Panc1 (cell line): ENCODE results near the gene WRNIP1.

Source experiments
- POLR2AphosphoS5 ChIP-seq: IDR thresholded peaks from 2 replicates; pipeline ENCODE4 v1.6.1; 2012; ENCODE audit warnings: mild to moderate bottlenecking, low read depth, low read length, moderate library complexity
- SIN3A ChIP-seq: IDR thresholded peaks from 2 replicates; pipeline ENCODE4 v1.6.1; 2012; ENCODE audit warnings: low read depth, mild to moderate bottlenecking, low read length, moderate library complexity, borderline replicate concordance; ENCODE audit not compliant: insufficient read depth
- TF ChIP-seq, protein P1 (sequence below), 2 experiments: IDR thresholded peaks; 2 replicates each; pipeline ENCODE4 v1.6.1; 2011 to 2012; ENCODE audit warnings: low read depth in 2 of 2, control low read depth in 1 of 2, low read length in 1 of 2, mild to moderate bottlenecking in 1 of 2, moderate library complexity in 1 of 2; ENCODE audit not compliant: insufficient read depth in 1 of 2
- TF ChIP-seq, protein P2 (sequence below): fragments of 450-650 bp; IDR thresholded peaks from 2 replicates; pipeline ENCODE4 v1.5.1; 2017; ENCODE audit warnings: mild to moderate bottlenecking

DNA sequence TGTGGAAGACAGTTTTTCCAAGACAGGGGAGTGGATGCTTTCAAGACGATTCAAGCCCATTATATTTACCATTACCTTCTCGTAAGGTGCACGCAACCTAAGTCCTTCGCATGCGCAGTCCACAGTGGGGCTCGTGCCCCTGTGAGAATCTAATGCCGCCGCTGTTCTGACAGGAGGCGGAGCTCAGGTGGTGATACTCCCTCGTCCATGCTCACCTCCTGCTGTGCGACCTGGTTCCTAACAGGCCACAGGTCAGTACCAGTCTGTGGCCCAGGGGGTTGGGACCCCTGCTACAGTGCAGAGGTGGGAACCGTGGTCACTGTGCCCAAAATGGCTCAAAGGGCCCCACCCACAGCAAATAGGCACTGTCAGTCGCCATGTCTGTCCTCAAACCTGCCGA is 39.8 kb downstream of the WRNIP1 start:
- TF ChIP-seq, protein P1, sequence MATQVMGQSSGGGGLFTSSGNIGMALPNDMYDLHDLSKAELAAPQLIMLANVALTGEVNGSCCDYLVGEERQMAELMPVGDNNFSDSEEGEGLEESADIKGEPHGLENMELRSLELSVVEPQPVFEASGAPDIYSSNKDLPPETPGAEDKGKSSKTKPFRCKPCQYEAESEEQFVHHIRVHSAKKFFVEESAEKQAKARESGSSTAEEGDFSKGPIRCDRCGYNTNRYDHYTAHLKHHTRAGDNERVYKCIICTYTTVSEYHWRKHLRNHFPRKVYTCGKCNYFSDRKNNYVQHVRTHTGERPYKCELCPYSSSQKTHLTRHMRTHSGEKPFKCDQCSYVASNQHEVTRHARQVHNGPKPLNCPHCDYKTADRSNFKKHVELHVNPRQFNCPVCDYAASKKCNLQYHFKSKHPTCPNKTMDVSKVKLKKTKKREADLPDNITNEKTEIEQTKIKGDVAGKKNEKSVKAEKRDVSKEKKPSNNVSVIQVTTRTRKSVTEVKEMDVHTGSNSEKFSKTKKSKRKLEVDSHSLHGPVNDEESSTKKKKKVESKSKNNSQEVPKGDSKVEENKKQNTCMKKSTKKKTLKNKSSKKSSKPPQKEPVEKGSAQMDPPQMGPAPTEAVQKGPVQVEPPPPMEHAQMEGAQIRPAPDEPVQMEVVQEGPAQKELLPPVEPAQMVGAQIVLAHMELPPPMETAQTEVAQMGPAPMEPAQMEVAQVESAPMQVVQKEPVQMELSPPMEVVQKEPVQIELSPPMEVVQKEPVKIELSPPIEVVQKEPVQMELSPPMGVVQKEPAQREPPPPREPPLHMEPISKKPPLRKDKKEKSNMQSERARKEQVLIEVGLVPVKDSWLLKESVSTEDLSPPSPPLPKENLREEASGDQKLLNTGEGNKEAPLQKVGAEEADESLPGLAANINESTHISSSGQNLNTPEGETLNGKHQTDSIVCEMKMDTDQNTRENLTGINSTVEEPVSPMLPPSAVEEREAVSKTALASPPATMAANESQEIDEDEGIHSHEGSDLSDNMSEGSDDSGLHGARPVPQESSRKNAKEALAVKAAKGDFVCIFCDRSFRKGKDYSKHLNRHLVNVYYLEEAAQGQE (IDR thresholded peaks at IDR 0.05; ENCODE audit: insufficient read depth in 1 of 2, low read depth in 2 of 2, low read length in 1 of 2), result no peak
- TF ChIP-seq POLR2AphosphoS5 (no peak), SIN3A (no peak)
- TF ChIP-seq, protein P2, sequence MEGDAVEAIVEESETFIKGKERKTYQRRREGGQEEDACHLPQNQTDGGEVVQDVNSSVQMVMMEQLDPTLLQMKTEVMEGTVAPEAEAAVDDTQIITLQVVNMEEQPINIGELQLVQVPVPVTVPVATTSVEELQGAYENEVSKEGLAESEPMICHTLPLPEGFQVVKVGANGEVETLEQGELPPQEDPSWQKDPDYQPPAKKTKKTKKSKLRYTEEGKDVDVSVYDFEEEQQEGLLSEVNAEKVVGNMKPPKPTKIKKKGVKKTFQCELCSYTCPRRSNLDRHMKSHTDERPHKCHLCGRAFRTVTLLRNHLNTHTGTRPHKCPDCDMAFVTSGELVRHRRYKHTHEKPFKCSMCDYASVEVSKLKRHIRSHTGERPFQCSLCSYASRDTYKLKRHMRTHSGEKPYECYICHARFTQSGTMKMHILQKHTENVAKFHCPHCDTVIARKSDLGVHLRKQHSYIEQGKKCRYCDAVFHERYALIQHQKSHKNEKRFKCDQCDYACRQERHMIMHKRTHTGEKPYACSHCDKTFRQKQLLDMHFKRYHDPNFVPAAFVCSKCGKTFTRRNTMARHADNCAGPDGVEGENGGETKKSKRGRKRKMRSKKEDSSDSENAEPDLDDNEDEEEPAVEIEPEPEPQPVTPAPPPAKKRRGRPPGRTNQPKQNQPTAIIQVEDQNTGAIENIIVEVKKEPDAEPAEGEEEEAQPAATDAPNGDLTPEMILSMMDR, result no peak
